ENCODE results near the gene MACF1.
A peak's percentile ranks its signal among the peaks of the same experiment; 100 is the strongest.

The MACF1 gene

DNA sequence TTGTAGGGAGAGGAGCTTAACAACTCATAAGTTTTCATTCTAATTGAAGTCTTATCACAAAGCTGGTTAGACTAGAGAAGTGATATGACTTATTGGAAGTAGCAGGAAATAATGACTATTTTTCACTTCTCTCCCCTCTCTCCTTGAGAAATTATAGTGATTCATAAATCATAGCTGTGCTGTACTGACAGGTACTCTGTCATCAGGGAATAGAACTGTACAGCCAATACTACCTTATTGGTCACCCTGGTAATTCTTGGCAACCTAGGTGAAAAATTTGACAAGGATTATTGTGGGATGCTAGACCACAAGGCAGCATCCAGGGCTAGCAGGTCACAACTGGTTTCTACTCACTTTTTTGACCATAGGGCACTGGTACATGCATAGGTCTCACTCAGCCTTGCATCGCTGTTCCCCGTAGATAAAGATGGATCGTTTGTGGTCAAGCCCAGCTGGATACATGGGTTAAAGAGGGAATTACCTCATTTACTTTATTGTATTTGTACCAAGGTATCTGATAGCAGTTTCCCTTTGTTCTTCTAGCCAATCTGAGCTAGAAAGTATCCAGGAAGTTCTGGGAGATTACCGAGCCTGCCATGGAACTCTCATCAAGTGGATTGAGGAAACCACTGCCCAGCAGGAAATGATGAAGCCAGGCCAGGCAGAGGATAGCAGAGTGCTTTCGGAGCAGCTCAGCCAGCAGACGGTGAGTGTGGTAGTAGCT is 113.6 kb downstream of the MACF1 start:
- no peak for DNase-seq

DNA sequence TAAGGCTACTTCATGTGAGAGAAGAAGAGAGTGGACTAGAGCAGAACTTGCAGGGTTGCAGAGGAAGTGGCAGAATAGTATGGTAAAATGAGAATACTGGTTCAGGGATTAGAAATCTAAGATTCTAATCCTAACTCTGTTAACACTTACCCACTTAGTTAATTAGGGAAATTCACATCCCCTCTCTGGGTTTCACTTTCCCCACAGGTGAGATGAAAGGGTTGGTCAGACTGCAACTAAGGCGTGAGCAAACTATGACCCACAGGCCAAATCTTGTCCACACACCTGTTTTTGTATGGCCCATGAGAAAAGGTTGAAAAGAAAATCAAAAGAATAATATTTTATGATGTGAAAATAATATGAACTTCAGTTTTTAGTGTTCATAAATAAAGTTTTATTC is 117.5 kb downstream of the MACF1 start:
- no peak for DNase-seq

DNA sequence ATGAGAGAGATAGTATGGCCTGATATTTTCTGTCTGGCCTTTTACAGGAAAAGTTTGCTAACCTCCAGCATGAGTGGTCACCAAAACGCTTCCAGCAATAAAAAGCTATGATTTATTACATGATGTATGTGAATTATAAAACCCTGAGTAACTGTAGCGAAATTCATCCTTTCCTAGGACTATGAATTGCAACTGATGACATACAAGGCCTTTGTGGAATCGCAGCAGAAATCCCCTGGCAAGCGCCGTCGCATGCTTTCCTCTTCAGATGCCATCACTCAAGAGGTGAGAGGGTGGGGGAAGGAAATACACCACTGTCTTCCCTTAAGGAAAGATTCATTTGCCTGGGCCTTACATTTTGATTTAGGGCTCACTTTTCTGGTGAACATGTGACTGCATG is 117.9 kb downstream of the MACF1 start:
- DNase-seq, result no peak

DNA sequence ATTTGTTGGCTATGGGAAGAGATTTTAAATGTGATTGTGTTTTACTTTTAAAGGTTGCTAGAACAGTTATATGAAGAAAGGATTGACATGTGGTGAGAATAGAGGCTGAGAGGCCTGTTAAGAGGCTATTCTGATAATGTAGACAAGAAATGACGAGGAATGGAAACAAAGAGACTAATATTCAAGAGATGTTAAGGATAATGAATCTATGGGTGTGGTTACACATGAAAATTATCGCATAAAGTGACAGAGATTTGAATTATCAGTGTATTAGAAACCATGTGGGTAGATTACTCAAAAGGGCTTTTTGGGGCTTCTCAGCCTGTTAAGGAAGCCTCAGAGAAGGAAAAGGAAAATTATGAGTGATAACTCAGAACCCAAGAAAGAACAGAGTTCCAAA is 120.4 kb downstream of the MACF1 start:
- DNase-seq, result no peak

DNA sequence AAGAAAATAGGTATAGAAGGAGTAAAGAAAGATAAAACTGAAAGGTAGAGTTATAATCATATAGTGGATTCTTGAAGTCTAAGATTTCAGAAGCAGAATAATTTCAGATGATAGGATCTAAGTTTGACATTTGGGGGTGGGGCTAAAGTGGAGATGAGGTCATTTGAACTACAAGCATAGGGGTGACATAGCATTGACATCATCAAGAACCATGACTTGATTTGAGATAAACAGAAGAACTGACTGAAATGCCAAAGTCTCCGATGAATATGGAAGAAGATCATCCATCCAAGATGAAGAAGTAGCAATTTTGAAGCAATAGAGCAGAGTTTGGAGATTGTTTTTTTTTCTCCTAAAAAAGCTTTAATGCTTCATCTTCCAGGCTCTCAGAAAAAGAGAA is 122.3 kb downstream of the MACF1 start:
- no peak for DNase-seq

DNA sequence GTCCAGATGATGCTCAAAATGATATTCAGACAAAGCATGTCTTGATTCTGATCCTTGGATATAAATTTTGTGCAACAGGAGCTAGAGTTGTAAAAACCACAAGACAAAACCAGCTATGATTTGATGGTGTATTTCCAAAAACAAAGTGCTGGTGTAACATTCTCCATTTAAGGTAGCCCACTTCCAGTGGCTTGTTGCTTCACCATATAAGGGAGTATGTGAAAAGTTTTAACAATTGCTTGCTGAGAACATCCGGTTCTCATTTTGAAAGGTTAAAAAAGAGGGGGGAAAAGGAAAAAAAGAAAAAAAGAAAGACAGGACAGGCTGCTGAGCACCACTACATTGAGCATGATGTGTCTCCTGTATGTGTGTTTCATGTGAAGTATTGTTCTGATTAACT is 123.6 kb downstream of the MACF1 start:
- DNase-seq, result no peak

DNA sequence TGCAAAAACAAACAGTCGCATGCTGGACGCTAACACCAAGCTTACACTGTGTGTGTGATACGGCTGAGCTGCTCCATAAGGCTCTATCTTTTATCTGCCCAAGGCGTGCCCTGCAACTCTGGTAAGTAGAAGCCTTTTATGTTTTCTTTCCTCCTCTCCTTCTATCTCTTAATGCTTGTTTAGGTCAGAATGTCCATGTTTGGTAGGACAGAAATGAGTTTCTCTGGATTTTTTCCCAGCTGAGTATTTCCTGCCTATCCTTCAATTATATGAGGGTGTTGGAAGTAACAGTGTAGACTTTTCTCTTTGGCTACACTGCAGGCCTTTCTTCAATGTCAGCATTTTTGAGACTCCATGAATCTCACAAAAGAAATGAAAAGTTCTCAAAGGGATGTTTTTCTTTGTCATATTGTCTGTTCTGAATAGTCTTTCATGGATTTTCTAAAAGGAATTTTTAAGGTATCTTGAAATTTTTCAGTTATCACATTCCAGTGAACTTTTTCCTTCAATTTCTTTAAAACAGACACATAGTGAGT is 124.2 kb downstream of the MACF1 start:
- no peak for DNase-seq

DNA sequence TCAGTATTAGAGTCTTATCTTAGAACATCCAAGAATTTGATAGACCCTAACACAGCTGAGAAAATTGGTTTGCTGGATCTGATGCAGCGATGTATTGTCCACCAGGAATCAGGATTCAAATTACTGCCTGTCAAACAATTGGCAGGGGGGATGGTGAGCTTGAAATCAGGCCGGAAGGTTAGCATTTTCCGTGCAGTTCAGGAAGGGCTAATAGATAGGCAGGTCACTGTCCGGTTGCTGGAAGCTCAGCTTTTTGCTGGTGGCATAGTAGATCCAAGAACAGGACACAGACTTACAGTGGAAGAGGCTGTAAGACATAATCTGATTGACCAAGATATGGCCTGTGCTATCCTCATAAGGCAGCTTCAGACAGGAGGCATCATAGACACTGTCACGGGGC is 127.2 kb downstream of the MACF1 start:
- no peak for DNase-seq

DNA sequence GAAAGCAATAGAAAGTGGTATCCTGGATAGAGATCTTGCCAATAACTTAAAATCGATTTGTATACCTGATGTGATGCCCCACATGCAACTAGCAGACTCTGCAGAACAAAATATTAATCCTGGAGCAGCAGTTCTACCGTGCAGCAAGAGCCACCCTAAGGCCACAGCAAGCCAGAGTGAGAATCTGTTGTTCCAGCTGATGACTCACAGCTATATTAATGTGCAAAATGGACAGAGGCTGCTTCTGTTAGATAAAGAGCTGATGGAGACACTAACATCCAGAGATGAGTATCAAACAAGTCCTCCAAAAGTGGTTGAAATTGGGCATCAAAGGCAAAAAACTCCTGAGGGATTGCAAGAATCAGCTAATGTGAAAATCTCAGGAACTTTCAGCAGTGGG is 127.8 kb downstream of the MACF1 start:
- no peak for DNase-seq

DNA sequence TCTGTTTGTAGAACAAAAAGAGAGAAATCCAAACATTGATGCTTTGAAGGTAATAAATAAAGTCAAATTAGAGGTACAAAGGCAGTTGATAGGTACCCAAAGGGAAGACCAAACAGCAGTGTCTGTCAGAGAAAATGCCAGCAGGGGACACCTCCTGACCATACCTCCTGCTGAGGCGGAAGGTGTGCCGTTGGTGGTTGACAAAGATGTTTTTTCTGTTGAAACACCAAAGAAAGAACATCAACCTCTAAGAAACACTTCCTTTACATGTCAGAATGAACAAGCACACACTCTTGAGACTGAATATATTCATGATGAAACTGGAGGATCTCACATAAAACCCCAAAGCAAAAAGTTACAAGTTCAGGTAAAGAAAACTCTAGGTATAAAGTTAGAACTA is 128.3 kb downstream of the MACF1 start:
- DNase-seq, result no peak

DNA sequence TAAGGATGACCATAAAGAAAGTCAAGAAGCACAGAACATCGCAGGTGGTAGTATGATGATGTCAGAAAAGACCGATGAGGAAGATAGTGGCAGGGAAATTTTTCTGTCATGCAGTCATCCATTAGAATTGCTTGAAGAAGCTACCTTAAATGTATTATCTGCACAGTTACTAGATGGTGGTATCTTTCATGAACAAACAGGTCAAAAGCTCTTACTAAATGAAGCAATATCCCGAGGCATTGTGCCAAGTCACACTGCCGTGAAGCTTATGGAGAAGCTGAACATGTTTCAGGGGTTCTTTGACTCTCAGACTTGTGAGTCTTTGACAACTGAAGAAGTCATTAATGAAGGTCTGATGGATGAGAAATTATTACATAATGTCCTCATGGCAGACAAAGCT is 128.8 kb downstream of the MACF1 start:
- DNase-seq, result no peak

DNA sequence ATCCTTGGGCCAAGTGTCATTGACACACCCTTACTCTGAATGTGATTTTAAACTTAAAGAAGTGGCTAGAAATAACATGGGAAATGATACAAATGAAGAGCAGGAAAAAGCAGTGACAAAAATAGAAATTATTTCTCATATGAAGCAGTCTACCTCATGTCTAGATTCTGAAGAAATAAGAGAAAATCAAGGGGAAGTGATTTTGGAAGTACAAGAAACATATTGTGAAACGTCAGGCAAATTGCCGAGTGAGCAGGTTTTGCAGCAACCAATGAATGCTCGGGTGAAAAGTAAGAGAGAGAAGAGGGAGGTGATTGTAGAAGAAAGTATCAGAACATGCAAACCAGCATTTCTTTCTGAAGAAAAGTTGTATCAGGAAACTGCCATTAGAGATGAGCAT is 130.7 kb downstream of the MACF1 start:
- no peak for DNase-seq

DNA sequence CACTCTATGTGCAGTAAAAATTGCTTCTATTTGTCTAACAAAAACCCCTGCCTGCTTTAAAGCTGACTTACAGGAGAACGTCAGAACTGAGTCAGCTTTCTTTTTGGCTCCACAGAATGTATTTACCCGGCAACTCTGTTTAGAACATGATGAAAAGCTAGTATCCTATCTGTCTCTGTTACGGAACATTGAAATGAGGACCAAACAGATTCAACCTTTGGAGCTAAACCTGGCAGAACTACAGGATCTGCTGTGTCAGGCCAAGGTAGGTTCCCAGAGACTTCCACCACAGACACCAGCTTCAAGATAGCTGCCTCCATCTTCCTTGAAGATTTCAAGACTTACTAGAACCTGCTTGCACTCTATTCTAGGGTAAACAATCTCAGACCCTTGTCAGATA is 132.6 kb downstream of the MACF1 start:
- no peak for DNase-seq

DNA sequence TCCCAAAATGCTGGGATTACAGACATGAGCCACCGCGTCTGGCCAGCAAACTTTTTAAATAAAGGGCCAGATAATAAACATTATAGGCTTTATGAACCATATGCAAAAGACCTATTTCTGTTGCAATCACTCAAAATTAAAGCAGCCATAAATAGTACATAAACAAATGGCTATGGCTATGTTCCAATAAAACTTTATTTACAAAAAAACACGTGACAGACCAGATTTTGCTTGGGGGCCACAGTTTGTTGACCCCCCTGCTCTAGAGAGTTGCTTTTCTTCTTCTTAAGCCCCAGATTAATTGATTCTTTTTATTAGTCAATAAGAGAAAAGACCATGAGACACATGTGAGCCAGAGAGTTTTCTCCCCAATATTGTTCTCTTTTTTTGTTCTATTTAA is 138.3 kb downstream of the MACF1 start:
- no peak for DNase-seq

DNA sequence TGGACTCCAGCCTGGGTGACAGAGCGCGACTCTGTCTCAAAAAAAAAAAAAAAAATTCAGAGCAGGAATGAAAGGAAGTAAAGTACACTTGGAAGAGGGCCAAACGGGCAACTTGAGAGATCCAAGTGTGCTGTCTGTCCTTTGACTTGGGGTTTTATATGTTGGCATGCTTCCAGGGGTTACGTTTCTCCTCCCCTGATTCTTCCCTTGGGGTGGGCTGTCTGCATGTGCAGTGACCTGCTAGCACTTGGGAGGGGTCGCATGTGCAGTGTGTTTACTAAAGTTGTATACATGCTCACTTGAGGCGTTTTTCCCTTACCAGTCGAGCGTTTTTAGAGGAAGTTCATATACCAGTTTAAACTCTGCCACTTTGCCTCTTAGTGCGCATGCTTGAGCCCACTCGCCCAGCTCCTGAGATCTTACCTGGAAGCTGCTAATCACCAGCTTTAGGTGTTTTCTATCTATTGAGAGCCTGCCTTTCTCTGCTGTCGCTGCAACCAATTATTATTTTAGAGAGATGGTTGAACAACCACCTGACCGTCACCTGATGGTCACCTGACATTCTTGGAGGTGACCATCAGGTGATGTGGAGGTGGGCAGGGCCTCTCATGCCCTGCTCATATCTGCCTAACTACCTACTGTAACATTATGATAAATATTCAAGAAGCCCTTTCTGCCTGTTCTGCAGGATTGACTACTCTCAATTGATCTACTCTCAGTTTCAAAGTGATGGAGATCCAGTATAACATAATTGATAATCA is 140.1 kb downstream of the MACF1 start:
- peak in 2 of 3 experiments; percentile 10 to 45 for DNase-seq

DNA sequence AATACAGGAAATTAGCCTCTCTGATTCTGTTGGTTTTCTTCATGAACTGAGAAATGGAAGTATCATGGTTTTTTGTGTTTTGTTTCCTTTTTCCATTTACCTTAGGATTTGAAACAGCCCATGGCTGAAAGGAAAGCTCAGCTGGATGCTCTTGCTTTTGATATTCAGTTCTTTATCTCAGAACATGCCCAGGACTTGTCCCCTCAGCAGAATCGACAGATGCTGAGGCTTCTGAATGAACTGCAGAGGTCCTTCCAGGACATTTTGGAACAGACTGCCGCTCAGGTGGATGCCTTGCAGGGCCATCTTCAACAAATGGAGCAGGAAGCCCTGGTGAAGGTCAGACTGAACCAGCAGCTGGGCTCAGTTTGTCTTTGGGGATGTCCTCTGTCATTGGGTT is 142.4 kb downstream of the MACF1 start:
- DNase-seq, result no peak

DNA sequence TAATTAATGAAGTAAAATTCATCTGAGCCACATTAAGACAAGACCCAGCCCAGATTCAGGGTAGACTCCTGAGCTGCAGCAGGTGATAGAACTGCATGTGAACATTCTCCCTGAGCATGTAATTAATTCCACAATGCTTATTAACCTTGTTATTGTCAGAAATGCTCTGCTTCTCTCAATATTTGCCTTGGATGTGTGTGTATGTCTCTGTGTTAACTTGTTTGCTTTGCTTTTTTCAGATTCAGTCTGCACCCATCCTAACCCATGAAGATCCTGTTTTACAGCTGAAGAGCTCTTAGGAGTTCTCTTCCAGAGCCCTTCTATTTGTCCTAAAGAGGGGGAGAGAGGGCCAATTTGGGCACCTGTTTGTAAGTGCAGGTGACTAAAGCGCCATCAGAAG is 143.8 kb downstream of the MACF1 start:
- DNase-seq, result peak; percentile 32 to 87 (median 49)

DNA sequence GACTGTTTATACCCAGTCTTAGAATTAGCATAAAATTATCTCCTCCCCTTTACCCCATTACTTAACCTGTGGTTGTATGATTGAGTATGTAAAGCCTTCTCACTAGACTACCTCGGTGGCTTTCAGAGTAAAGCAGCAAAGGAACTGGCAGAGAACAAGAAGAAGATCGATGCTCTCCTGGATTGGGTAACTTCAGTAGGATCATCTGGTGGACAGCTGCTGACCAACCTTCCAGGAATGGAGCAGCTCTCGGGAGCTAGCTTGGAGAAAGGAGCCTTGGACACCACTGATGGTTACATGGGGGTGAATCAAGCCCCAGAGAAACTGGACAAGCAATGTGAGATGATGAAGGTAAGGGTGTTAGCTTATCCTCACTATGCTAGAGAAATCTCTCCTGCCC is 148.4 kb downstream of the MACF1 start:
- DNase-seq, result no peak

DNA sequence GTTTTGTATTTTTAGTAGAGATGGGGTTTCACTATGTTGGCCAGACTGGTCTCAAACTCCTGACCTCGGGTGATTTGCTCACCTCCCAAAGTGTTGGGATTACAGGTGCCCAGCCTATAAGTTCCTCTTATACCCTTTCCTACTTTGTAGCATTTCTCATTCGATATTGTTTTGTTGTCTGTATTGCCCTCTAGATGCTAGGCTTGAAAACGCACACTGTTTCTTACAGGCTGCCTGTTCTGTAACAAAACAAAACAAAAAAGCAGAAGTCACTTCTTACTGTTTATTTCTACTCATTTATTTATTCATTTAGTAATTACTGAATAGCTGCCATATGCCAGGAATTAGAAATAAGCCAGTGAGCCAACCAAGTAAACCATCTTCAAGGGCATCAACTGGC is 150.1 kb downstream of the MACF1 start:
- DNase-seq, result no peak

DNA sequence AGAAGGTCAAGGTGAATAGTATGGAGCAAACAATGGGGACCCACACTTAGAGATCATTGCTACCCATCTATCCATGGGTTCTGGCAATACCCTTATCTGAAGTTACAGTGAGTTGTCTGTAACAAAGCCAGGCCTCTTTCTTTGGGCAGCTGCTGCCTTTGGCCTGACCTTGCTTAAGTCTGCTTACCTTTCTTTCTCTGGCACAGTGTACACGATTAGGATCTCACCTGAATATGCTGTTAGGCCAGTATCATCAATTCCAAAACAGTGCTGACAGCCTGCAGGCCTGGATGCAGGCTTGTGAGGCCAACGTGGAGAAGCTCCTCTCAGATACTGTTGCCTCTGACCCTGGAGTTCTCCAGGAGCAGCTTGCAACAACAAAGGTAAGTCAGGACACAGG is 154.0 kb downstream of the MACF1 start:
- DNase-seq, result no peak

DNA sequence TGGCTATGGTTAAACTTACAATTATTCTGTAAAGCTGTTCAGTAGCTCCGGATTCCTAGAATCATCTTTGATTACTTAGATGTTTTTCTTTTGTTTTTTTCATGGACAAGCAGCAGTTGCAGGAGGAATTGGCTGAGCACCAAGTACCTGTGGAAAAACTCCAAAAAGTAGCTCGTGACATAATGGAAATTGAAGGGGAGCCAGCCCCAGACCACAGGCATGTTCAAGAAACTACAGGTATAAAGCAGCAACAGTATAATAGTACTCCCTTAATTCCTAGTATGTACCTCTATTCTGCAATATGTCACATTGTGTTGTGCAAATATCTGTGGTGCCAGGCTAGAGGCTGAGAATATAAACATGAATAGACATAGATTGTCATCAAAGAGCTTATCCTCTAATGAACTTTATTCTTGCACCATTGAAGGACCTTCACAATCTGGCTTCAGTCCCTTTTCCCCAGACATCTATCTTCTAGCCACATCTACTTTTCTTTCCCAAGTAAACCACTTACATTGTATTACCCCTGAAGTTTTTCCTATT is 154.6 kb downstream of the MACF1 start:
- DNase-seq, result no peak

DNA sequence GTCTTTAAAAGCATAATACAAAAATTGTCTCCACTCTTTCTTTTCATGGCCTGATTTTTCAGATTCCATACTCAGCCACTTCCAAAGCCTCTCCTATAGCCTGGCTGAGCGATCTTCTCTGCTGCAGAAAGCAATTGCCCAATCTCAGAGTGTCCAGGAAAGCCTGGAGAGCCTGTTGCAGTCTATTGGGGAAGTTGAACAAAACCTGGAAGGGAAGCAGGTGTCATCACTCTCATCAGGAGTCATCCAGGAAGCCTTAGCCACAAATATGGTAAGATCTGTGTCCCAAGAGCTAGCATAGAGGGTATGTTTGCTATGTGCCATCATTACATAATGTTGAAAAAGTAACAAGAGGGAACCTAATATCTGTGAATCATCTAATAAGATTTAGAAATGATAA is 156.2 kb downstream of the MACF1 start:
- DNase-seq, result no peak

DNA sequence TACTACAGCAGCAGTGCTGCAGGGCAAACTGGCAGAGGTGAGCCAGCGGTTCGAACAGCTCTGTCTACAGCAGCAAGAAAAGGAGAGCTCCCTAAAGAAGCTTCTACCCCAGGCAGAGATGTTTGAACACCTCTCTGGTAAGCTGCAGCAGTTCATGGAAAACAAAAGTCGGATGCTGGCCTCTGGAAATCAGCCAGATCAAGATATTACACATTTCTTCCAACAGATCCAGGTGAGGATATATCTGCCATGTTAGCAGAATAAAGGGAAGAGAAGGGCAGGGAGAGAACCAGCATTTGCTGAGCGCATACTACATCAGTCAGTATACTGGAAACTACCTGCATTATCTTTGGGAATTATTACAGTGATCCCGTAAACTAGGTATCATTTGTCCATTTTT is 157.0 kb downstream of the MACF1 start:
- no peak for DNase-seq

DNA sequence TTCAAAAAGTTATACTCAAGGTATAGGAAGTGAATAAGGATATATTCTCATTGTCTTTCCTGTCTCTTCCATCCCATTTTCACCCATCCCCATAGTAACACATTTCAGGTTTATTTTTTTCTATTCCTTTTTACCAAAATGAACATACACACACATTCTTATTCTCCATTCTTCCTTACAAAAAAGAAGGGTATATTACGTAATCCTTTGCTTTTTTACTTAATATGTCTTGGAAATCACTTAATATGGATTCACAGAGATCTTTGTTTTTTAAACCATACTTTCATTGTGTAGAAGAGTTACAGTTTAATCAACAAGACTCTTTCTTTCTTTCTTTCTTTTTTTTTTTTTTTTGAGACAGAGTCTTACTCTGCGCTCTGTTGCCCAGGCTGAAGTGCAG is 158.8 kb downstream of the MACF1 start:
- no peak for DNase-seq
